ENCODE measurements around the gene DIP2C.

The DIP2C gene

GRCh38 chr10:235915-236314, 453.6 kb downstream of the DIP2C start:
- ATAC-seq (ENCODE audit: insufficient read depth, low read depth): no peak
- Histone ChIP-seq H3K36me3 (ENCODE audit: insufficient read depth, low read length) (peaks cover 32% of the 10 kb centered on the region), H3K4me2 (ENCODE audit: insufficient read depth, low read length) (no peak overlapping the region), H3K79me2 (ENCODE audit: insufficient read depth, low read length) (no peaks in the 10 kb centered on the region), H3K27ac (ENCODE audit: low read length) (no peak overlapping the region), H3K4me1 (ENCODE audit: insufficient read depth, low read length) (no peaks in the 10 kb centered on the region), H3K4me3 (ENCODE audit: low read depth in 1 of 2, low read length in 2 of 2) (no peak overlapping the region), H3K27me3 (ENCODE audit: insufficient read depth, low read length, poor library complexity) (no peaks in the 10 kb centered on the region), H4K20me1 (ENCODE audit: insufficient read depth, low read length) (no peaks in the 10 kb centered on the region), H3K9ac (ENCODE audit: low read depth, low read length) (no peak overlapping the region), H2AFZ (ENCODE audit: low read depth, low read length) (no peak overlapping the region), H3K9me3 (ENCODE audit: insufficient read depth, low read length, severe bottlenecking) (no peaks in the 10 kb centered on the region)
- TF ChIP-seq CTCF (IDR thresholded peaks at IDR 0.05; ENCODE audit: borderline replicate concordance, extremely low read depth, low read length, poor library complexity, severe bottlenecking) (no peak), EZH2 (IDR thresholded peaks at IDR 0.05; ENCODE audit: borderline replicate concordance, low read depth, low read length, severe bottlenecking) (no peak)
- DNase-seq: no peak

GRCh38 chr10:234708-235406, 454.6 kb downstream of the DIP2C start:
- H2AFZ ChIP-seq (ENCODE audit: low read depth, low read length): no peak overlapping the region
- no peak for ATAC-seq (ENCODE audit: insufficient read depth, low read depth)
- H3K9me3 ChIP-seq (ENCODE audit: insufficient read depth, low read length, severe bottlenecking): no peaks in the 10 kb centered on the region
- H3K4me3 ChIP-seq (ENCODE audit: low read depth in 1 of 2, low read length in 2 of 2): no peak overlapping the region
- H3K9ac ChIP-seq (ENCODE audit: low read depth, low read length): no peak overlapping the region
- H3K4me1 ChIP-seq (ENCODE audit: insufficient read depth, low read length): no peaks in the 10 kb centered on the region
- no peak overlapping the region for H3K4me2 ChIP-seq (ENCODE audit: insufficient read depth, low read length)
- no peak for DNase-seq
- TF ChIP-seq EZH2 (IDR thresholded peaks at IDR 0.05; ENCODE audit: borderline replicate concordance, low read depth, low read length, severe bottlenecking): no peak
- TF ChIP-seq CTCF (IDR thresholded peaks at IDR 0.05; ENCODE audit: borderline replicate concordance, extremely low read depth, low read length, poor library complexity, severe bottlenecking): no peak
- no peaks in the 10 kb centered on the region for H3K79me2 ChIP-seq (ENCODE audit: insufficient read depth, low read length)
- no peaks in the 10 kb centered on the region for H4K20me1 ChIP-seq (ENCODE audit: insufficient read depth, low read length)
- H3K27ac ChIP-seq (ENCODE audit: low read length): no peak overlapping the region
- H3K27me3 ChIP-seq (ENCODE audit: insufficient read depth, low read length, poor library complexity): no peaks in the 10 kb centered on the region
- peaks cover 23% of the 10 kb centered on the region for H3K36me3 ChIP-seq (ENCODE audit: insufficient read depth, low read length)

GRCh38 chr10:232878-233277, 456.6 kb downstream of the DIP2C start:
- Histone ChIP-seq H3K27me3 (ENCODE audit: insufficient read depth, low read length, poor library complexity) (no peaks in the 10 kb centered on the region), H3K4me3 (ENCODE audit: low read depth in 1 of 2, low read length in 2 of 2) (no peak overlapping the region), H3K4me2 (ENCODE audit: insufficient read depth, low read length) (no peak overlapping the region), H3K9ac (ENCODE audit: low read depth, low read length) (no peak overlapping the region), H4K20me1 (ENCODE audit: insufficient read depth, low read length) (no peaks in the 10 kb centered on the region), H3K79me2 (ENCODE audit: insufficient read depth, low read length) (no peaks in the 10 kb centered on the region), H3K36me3 (ENCODE audit: insufficient read depth, low read length) (peaks cover 9% of the 10 kb centered on the region; the same call in 1 of the 2 replicates), H3K9me3 (ENCODE audit: insufficient read depth, low read length, severe bottlenecking) (no peaks in the 10 kb centered on the region), H3K4me1 (ENCODE audit: insufficient read depth, low read length) (no peaks in the 10 kb centered on the region), H2AFZ (ENCODE audit: low read depth, low read length) (no peak overlapping the region), H3K27ac (ENCODE audit: low read length) (no peak overlapping the region)
- no peak for TF ChIP-seq CTCF (IDR thresholded peaks at IDR 0.05; ENCODE audit: borderline replicate concordance, extremely low read depth, low read length, poor library complexity, severe bottlenecking)
- ATAC-seq (ENCODE audit: insufficient read depth, low read depth) (no peak), DNase-seq (no peak)

Data from DND-41 (cell line).